Glomerular visceral epithelial cell (primary cell): ENCODE measurements around the gene POU2AF1.

Source experiments
- DNase-seq: peaks from one replicate; pipeline ENCODE4 v3.0.0-alpha.2; 2016; ENCODE audit errors: extremely low spot score

Gene POU2AF1, protein sequence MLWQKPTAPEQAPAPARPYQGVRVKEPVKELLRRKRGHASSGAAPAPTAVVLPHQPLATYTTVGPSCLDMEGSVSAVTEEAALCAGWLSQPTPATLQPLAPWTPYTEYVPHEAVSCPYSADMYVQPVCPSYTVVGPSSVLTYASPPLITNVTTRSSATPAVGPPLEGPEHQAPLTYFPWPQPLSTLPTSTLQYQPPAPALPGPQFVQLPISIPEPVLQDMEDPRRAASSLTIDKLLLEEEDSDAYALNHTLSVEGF

DNA sequence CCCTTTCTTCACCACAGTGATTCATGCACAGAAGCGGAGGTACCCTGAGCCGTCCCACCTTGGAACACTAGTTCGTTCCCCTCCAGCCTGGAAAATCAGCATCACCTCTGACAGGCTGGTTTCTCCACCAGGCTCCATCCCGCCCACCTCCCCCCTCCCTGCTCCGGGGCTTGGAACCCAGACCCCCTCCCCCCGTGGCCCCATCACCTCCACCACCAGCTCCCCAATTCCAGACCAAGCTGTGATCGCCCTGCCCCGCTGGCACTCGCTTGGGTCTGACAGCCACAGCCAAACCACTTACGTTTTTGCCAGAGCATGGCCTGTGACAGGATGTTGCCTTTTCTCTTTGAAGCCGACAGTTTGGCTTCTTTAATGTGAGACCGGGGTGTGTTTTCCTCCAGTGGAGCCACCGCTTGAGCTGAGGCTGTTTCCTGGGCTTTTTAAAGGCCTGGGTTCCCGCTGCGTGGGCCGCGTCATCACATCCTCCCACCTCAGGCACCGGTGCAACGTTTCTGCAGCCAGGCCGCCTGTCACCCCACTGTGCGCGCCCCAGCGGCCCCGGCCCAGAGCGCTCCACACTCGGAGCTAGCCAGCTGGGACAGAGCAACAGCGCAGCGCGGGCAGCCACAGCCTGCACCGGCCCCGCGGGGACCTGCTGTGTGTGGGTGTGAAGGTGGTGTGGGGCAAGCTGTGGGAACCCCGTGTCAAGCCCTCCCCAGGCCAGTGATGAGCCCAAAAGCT lies at the start of gene POU2AF1:
Gene POU2AF1 (minus strand): TSS at position 415 of the 741 bp plus-strand sequence. CDS start 98 bp downstream, at position 317.
- no peak for DNase-seq

DNA sequence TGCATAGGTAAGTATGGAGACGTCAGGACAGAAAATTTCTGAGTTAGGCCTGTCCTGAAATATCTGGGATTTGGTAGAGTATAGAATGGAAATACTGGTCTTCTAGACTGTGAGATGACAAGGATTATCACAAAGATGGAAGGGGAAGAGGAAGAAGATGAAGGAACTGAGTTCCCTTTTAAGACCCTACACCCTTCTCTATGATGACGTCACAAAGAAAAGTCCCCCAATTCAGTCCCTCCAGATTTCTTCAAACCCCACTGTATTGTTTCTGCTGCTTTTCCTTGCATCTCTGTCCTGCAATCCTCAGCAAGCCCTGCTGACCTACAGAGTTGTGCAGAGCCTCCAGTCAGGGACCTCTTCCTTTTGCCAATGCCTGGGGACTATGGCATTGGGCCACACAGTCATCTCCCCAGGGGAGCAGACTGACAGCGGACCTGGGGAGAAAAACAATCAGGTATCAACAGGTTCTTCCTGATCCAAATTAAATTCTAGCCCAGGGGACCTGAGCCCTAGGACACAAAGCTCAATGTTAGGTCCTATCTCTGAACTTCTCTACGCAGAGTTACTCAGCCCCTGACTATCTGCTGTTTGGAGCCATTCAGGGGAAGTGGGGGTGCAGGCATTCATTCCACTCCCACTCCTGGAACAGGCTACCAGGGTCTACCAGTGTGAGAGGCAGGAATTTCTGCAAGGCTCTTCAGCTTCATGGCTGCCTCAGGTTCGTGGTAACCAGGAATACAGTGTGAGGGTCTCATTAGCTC lies 49.2 kb upstream of the POU2AF1 start:
- DNase-seq = no peak

DNA sequence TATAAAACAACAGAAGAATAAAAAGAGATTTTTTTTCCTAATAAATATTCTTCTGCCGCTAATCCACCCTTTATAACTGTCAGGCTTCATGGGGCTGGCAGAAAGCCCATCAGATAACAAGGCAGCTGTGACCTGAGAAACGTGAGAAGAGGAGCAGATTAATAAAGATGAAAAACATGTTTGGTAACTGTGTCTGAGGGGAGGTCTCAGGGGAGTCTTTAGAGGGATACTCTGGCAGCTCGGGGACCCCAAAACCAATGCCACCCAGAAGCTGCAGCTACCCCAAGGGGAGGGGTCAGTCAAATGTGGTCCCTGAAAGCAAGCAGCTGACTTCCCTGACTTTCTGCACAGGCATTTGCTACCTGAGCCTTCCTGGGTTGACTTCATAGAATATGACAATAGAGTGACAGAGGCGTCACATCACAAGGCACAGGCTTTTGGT lies 48.4 kb upstream of the POU2AF1 start:
- DNase-seq = peak; percentile 33

DNA sequence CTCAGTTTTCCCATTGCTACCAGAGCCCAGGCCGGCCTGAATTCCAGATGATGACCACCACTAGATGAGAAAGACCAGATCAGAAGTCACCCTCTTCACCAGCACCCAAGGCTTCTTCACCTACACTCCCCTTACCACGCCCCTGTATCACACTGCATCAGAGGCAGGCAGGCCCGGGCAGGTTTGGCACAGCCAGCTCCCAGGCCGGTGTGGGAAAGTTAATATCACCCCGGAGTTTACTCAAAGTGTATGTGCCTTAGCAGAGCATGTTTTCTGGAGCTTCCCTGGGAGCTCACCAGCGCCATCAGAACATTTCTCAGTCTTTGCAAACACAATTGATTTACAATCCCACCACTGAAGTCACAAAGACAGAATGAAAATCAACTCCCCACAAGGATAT lies 47.5 kb upstream of the POU2AF1 start:
- no peak for DNase-seq

DNA sequence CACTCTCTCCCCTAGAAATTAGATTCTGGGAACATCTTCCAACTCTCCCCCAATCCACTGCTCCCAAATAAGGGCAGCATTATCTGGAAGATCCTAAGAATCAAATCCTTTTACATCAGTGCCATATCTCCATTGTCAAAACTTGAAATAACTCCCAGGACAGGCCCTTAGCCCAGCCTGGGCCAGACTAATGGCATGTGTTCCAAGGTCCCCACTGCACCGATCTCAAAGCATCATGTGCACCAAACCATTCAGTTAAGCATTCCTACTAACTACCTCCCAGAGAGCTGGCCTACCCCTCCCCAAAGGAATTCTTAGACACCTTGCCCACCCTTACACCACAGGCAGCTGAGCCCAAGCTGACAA lies 44.2 kb upstream of the POU2AF1 start:
- no peak for DNase-seq

DNA sequence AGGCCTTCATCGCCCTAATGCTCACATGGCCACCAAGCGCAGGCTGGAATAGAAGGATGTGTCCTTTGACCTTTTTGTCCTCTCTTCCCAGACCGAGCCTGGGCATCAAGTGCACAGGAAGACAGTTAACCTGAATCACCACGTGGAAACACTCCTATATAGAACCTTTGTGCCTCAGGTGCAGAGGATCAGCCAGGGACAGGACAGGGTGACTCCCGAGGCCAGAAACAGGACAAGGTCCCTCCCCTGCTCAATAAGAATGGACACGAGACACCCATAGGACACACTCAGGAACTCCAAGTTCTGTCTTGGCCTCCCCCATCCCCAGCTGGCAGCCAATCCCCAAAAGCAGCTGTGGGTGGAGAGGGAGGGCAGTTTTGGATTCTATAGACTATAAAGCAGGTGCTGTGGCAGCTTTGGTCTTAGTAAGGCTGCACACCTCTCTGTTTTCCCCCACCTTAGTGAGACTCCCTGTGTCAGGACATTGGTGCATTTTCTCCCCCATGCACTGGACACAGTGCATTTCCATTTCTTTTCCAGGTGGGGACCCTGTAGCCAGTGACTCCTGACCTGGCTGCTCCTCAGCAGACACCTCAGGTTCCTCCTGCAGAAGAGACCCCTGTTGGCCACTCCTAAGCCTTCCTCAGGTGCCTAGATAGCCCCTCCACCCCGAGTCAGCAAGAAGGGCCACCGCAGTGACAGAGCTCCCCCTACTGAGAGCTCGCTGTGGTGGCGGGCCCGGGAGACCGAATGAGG lies 43.6 kb upstream of the POU2AF1 start:
- DNase-seq = peak; percentile 6

DNA sequence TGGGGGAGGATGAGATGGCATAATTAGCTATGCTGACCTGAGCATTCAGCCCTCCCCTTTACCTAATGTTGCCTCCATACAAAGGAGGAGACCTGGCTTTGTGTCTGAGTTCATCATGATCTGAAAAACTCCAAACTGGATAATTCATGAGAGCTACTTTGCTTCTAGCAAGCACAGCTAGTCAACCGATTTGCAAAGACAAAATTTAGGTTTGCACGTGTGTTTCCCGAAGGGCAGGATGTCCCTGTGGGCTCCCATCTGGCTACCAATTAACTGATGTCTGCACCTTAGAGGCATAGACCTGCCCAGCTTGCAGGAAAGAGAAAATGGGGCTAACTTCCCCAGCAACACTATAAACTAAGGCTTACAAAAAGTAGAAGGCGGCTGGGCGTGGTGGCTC lies 42.2 kb upstream of the POU2AF1 start:
- no peak for DNase-seq

DNA sequence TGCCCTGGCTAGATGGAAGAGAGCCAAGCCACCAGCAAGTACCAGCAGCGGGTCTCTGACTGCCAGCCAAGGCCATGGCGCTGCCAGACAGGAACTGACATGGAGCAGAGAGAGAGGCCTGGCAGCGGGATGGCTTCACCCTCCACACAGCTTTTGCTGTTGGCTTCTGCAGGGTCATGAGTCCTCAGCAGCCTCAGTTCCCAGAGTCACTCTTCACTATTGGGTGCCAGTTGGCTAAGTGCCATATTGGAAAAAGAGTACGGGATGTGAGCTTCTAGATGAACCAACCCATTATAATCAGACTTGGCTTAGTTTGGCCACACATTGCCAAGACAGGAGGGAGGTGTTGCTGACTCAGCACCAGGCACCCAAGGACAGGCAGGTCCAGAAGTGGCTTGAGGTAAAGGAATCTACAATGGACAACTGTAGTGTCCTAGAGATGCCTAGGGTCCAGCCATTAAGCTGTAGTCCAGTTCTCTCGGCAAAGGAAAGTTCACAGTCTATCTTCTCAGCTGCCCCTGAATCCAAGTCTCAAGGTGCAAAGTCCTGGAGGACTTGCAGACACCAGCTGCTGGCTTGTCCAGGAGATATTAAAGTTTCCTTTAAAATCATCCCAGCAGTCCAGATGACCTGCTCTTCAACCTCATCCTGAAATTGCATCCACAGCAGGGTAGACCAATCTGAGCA lies 40.7 kb upstream of the POU2AF1 start:
- DNase-seq = no peak

DNA sequence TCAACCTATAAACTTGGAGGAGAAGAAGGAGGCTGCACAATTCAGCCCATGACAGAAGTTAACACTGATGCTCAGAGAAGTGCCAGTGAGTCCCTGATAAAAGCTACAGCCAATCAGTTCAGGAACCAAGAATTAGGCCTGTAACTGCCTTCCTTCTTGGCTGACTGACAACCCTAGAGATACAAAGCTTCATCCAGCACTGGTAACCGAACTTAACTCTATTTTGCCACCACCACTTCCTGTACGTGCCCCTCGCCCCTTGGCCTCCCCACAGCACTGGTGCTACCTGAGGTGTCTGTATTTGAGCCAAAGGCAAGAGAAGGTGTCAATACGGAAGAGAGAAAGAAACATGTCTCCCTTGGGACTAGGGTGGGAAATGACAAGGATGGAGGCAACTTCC lies 40.1 kb upstream of the POU2AF1 start:
- no peak for DNase-seq

DNA sequence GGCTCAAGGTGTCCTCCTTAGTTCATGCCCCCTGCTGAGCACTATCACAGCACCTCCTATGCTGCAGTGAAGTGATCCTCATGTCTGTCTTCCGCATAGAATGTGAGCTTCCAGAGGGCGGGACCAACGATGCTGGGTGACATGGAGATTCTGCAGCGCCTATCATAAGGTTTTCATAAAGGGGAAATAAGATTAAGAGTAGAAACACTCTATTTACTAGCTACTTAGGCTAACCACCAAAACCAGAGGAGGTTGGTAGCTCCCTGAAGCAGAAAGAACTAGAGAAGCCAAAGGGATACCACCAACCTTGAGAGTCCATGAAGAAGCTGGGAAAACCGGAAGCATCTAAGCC lies 39.3 kb upstream of the POU2AF1 start:
- DNase-seq = no peak

DNA sequence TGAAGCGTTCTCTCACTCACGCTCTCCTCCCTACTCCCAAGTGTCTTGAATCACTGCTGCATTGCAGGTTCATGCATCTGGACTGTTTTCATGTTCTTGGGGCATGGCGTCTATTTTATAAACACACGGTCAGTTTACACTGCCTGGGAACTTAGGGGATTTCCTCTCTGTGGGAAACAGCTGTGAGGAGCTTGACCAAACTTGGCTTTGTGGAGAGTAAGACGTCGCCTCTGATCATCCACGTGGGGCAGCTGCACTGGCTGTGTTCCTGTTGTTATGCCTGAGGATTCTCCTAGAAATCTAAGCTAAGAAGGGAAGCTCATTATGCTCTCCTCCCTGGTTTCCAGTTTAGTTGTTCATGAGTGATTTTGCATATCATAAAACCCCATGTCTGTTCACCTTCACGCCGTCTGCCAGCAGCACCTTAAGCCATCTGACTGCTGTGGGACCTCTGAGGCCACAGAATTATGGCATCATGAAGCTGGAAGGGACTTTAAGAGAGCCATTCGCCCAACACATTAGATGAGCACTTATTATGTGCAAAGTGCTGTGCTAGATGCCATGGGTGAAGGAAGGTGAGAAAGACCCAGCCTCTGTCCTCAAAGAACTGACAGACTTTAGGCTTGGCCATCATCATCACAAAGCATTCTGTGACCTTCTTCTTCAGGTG lies 38.8 kb upstream of the POU2AF1 start:
- DNase-seq = peak; percentile 26

DNA sequence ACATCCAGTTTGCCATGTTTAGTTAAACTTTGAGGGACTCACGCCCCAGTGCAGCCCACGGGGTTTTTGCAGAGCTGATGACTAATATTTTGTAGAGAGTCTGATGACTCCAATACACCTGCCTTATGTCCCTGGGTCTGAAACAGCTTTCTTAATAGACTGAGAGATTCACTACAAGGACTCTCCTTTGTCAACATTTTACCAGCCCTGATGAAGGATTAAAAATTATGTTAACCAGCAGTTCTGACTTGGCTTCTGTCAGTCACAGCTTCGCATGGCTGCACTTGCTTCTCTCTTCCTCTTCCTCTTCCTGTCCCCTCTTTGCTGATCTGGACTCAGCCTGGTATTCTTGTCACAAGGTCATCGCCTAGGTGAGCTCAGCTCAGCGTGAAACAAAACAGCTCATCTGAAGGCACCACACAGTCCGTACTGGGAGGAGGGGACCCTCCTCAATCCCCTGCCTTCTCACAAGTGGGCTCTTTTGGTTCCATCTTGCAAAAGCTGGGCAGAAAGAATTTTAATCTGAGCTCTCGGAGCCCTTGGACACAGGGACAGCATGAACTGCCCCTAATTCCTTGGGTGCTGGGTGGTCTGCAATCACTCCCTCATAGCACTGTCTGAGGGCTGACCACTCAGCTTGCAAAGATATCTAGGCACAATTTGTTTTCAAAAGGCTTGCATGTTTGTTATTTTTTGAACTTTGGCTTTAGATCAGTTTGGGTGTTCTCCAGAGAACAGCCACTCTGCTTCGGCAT lies 38.1 kb upstream of the POU2AF1 start:
- DNase-seq = peak; percentile 13

DNA sequence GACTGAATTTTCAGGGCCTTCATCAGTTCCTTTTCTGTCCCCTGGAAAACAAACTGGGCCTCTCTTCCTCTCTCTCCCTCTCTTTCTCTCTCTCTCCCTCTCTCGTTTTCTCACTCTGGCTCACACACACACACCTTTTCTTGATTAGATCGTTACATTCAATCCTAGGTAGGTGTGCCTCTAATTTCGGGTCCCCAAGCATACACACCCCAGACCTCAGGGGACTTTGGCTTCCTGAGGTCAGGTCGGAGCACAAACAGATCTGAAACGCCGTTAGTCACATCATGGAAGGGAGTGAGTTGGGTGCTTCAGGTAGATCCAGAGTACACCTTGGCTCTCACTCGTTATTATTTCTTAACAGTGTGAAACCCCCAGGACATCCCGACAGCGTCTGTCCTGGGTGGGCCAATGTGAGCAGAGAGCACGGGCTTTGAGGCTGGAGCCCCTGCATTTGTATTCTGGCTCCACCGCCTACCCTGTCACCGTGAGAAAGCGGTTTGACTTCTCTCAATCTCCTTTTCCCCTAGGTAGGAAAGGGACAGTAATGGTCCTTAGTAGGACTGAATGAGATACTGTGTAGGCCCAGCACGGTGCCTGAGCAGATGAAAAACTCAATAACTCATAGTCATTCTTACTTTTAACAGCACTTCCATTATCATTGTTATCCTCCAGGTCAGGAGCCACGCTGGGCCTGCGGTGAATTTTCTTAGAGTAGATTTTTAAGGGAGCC lies 37.3 kb upstream of the POU2AF1 start:
- no peak for DNase-seq

DNA sequence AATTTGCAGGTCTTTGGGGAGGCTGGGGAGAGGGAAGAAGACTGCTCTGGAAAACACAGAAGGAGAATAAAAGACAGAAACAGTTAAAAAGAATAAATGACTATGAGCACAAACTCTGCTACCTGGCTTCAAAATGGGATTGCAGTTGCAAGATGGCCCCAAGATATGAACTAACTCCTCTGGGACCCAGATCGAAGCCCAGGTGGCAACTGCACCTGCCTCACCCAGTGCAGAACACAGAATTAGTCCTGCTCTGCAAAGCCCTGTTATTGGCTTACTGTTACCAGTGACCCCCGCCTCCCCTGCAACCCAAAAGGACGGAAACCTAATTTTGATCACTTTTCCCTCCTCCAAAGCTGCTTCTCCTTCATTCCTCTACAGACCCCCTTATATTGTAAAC lies 35.9 kb upstream of the POU2AF1 start:
- DNase-seq = no peak

DNA sequence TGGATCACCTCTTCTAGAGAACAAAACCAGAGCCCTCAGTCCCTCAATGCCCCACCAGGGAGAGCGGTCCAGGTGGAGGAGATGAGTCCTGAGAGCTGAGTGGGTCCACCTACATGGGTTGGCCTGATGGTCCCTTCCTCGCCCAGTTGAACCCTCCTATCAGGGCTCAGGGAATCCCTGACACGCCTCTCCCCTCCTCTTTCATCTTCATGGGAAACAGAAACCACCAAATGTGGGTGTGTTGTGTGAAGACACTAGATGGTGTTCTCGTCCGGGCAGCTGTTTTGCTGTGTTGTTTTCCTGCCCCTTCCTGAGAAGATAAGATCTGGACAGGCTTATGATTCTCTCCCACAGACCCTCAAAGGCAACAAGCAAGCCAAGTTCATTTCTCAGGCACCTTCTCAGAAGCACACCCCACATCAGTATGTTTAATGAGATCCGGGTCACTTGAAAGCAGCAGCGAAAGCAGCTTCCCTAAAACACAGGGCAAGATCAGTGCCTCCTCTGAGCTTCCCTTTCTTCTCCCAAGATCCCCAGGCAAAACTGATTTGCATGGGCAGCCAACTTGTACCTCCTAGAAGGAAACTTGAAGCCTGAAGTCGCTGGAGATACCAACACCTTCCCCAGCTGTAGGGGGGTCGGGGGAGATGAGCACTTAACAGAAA lies 35.3 kb upstream of the POU2AF1 start:
- no peak for DNase-seq

DNA sequence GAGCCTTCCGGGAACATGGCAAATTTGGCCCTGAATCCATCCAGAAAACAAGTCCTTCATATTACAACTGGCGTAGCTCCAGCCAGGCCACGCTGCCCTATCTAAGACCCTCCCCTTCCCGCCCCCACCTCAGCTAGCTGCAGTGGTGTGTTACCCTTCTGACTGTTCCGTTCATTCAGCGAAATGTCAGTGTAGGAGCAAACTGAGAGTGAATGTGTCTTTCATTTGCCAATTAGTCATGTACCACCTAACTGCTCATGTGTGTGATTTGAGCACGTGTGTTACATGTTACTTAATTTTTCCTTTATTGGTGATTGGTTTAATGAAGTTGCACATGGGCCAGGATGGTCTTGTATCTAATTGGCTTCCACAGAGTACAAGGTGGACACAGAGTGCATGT lies 34.8 kb upstream of the POU2AF1 start:
- no peak for DNase-seq

DNA sequence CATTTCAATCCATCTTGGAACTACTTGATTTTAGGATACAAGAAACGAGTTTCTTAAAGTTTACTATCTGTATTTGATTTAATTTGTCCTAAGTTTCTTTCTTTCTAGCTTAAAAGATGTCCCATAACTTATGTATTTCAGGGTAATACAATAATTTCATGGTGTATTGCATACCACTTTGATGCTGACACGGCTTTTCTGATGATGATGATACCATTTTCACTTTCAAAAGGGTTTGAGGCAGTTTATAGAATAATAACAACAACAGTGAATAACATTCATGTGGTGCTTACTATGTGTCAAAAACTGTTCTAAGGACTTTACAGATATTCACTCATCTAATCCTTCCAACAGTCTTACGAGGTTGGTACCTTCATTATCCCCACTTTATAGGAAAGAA lies 33.2 kb upstream of the POU2AF1 start:
- DNase-seq = no peak

DNA sequence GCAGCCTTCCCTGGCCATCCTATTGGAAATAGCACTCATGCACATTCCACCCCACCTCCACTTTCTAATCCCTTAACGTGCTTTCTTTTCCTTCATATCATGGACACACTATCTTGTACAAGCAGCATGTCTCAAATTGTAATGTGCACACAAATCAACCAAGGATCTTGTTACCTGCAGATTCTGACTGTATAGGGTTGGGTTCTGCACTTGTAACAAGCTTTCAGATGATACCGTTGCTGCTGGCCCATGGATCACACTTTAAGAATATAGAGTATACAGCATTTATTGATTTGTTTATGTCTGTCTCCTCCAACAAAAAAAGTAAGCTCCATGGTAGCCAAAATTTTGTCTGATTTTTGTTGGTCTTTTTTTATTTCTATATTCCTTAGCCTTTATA lies 32.4 kb upstream of the POU2AF1 start:
- no peak for DNase-seq

DNA sequence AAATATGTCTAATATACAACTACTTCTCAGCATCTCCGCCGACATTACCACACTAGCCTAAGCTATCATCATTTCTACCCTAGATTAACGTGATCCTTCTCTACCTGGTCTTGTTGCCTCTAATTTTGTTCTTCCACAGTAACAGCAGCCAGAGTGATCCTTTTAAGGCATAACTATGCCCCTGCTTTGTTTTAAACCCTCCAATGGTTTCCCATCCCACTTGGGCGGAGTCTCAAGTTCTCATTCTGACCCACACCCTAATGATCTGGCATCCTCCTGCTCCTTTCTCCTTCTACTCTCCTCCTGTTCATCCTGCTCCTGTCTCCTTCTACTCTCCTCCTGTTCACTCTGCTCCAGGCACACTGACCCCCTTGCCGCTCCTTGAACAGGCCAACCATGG lies 31.9 kb upstream of the POU2AF1 start:
- no peak for DNase-seq
